ENCODE measurements around the gene ELL.

ELL gene

DNA sequence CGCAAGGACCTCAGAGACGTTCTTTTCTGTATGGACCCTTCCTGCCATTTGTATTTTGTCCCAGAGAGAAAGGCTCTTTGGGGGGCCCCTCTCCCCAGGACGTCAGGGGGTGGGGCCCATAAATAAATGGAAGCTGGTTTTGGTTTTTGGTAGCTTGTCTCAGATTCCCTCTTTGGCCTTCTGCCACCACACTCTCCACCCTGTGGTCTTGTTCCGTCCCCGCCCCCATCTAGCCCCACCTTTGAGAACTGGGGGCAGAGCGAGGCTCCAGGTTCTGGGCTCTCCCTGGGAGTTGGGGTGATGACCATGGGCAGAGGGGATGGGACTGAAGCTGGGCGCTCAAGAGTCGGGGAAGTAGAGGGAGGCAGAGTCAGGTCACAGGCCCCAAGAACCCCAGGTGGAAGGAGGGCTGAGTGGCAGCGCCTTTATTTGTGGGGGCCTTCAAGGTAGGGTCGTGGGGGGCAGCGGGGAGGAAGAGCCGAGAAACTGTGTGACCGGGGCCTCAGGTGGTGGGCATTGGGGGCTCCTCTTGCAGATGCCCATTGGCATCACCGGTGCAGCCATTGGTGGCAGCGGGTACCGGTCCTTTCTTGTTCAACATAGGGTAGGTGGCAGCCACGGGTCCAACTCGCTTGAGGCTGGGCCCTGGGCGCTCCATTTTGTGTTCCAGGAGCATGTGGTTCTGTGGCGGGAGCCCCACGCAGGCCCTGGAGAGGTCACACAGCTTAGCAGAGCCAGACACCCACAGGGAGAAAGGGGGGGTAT is 87.3 kb downstream of the ELL start:
- TF ChIP-seq, protein P1, sequence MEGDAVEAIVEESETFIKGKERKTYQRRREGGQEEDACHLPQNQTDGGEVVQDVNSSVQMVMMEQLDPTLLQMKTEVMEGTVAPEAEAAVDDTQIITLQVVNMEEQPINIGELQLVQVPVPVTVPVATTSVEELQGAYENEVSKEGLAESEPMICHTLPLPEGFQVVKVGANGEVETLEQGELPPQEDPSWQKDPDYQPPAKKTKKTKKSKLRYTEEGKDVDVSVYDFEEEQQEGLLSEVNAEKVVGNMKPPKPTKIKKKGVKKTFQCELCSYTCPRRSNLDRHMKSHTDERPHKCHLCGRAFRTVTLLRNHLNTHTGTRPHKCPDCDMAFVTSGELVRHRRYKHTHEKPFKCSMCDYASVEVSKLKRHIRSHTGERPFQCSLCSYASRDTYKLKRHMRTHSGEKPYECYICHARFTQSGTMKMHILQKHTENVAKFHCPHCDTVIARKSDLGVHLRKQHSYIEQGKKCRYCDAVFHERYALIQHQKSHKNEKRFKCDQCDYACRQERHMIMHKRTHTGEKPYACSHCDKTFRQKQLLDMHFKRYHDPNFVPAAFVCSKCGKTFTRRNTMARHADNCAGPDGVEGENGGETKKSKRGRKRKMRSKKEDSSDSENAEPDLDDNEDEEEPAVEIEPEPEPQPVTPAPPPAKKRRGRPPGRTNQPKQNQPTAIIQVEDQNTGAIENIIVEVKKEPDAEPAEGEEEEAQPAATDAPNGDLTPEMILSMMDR (conservative IDR thresholded peaks at IDR 0.05; ENCODE audit: control insufficient read depth, insufficient read depth, low read depth, low read length), result no peak
- no peak overlapping the region for H3K4me3 ChIP-seq (ENCODE audit: control insufficient read depth, low read depth, low read length)
- DNase-seq (ENCODE audit: low read depth), result no peak

DNA sequence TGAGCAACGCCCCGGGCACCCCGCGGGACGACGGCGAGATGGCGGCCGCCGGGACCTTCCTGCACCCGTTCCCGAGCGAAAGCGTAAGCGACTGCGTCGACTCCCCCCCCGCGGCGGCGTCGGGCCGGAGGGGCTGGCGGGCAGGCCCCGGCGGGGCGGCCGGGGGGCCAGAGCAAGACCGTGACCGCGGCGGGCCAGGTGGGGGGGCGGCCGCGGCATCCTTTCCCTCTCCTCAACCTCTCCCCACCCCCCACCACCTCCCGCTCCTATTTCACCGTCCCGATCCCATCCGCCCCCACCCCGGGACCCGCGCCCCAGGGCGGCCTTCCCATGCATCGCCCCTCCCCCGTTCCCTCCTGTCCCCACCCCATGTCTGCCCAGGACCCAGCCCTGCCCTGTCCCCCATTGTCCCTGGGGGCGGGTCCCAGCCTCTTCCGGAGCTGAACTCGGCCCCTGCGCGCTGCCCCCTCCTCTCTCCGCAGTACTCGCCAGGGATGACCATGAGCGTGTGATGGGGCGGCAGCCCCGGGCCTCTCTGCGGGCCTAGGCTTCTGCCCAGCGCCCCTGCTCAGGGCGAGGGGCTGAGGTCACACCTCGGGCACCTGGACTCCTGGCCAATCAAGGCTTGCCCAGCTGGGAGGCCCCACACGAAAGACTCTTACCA is 88.0 kb downstream of the ELL start:
- TF ChIP-seq, protein P1 (conservative IDR thresholded peaks at IDR 0.05; ENCODE audit: control insufficient read depth, insufficient read depth, low read depth, low read length), result no peak
- no peak for DNase-seq (ENCODE audit: low read depth)
- H3K4me3 ChIP-seq (ENCODE audit: control insufficient read depth, low read depth, low read length), result no peak overlapping the region

DNA sequence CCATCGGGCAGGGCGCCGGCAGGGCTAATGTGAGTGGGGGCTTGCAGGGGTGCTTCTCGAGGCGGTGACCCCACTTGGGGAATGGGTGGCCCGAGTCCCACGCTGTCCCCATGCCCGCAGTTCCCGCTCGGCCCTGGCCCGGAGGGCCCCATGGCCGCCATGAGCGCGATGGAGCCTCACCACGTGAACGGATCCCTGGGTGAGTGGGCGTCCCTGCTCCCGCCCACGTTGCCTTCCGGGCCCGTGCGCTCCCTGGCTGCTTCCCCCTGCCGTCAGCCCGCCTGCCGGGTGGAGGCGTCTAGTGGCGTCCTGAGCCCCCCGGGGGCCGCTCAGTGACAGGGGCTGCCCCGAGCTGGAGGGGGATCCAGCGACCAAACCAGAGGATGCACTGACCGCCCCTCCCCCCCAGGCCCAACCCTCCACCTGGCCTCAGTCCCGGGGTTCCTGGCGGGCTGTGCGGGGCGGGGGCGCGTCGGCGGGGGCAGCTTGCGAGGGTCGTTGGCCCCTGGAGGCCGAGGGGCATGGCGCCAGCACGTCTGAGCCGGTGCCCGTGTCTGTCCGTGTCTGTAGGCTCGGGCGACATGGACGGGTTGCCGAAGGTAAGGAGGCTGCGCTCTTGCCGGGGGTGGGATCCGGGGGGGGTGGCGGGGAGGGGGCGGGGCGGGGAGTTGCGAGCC is 88.7 kb downstream of the ELL start:
- TF ChIP-seq, protein P1 (conservative IDR thresholded peaks at IDR 0.05; ENCODE audit: control insufficient read depth, insufficient read depth, low read depth, low read length), result no peak
- DNase-seq (ENCODE audit: low read depth), result no peak
- peak overlapping the region; percentile 6 for H3K4me3 ChIP-seq (ENCODE audit: control insufficient read depth, low read depth, low read length)

DNA sequence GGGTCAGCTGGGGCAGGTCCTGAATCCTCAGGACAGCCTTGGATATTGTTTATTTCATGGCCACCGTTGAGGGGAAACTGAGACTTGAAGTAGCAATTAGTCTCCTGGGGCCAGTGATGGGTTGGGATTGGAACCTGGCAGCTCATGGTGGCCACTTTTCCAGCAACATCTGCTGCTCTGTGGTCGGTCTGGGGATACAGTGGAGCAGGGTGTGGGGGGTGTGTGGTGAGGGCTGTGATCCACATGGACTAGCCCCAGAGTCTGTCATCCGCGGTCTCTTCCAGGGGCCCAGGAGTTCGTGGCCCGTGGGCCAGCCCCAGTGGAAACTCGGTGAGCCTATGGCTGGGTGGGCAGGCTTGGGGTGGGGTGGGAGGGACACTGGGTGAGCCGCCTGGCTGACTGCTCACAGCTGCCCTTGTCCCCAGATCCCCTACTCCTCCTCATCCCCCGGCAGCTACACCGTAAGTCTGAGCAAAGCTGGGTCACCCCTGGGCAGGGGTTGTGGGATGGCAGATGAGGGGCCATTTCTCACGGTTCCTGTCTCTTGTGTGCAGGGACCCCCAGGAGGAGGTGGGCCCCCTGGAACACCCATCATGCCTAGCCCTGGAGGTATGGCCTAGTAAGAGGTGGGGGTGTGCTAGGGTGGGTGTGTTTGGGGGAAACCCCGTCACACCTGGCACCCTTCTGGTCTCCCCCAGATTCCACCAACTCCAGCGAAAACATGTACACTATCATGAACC is 89.4 kb downstream of the ELL start:
- DNase-seq (ENCODE audit: low read depth), result no peak
- TF ChIP-seq, protein P1 (conservative IDR thresholded peaks at IDR 0.05; ENCODE audit: control insufficient read depth, insufficient read depth, low read depth, low read length), result no peak
- no peak overlapping the region for H3K4me3 ChIP-seq (ENCODE audit: control insufficient read depth, low read depth, low read length)

DNA sequence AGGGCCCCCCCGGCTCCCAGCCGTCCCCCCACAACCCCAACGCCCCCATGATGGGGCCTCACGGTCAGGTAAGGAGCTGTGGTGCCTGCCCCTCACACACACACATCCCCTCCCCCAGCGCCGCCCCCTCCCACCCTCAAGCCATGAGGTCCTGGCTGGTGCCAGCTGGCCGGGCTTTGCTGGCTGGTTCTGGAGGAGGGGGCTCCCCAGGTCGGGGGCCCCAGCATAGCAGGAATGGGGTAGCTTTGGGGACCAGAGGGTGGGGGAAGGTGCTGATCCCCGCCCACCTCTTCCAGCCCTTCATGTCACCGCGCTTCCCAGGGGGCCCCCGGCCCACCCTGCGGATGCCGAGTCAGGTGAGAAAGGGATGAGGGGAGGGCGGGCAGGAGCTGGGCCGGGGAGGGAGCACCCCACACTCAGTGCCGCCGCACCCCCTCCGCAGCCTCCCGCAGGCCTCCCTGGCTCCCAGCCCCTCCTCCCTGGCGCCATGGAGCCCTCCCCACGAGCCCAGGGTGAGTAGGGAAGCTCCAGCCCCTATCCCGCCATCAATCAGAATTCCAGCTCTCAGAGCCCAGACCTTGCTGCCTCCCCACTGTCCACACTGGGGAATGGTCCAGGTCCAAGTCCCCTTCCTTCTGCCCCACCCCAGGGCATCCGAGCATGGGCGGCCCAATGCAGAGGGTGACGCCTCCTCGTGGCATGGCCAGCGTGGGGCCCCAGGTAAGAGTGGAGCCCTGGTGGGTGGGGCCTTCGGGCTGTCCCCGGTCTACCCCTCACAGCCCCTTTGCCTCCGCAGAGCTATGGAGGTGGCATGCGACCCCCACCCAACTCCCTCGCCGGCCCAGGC is 90.3 kb downstream of the ELL start:
- DNase-seq (ENCODE audit: low read depth), result no peak
- TF ChIP-seq, protein P1 (conservative IDR thresholded peaks at IDR 0.05; ENCODE audit: control insufficient read depth, insufficient read depth, low read depth, low read length), result no peak
- H3K4me3 ChIP-seq (ENCODE audit: control insufficient read depth, low read depth, low read length), result no peak overlapping the region
